K562 (cell line): ENCODE data around the gene PYDC2.

ENCODE experiments used
- FOXK2 ChIP-seq, 2 experiments: fragments of 450-650 bp; IDR thresholded peaks in 1 of 2; conservative IDR thresholded peaks in 1 of 2; 2 replicates each; pipeline ENCODE4 v1.6.1; 2016; ENCODE audit warnings: low read depth in 2 of 2, mild to moderate bottlenecking in 1 of 2
- NFIC ChIP-seq: fragments of 450-650 bp; IDR thresholded peaks from 2 replicates; pipeline ENCODE4 v1.6.1; 2017; ENCODE audit warnings: mild to moderate bottlenecking, inconsistent platforms
- POLR2A ChIP-seq: fragments of 450-650 bp; conservative IDR thresholded peaks from 2 replicates; pipeline ENCODE4 v1.6.1; 2016
- RBM22 ChIP-seq: fragments of 200-400 bp; formaldehyde crosslinking; IDR thresholded peaks from 2 replicates; pipeline ENCODE4 v1.6.1; 2018; ENCODE audit warnings: low read length, low read depth; ENCODE audit not compliant: poor library complexity, severe bottlenecking
- STAT5B ChIP-seq: fragments of 250-450 bp; sonication (Bioruptor Pico); IDR thresholded peaks from 2 replicates; pipeline ENCODE4 v1.8.0; 2021; ENCODE audit warnings: mild to moderate bottlenecking, inconsistent platforms

DNA sequence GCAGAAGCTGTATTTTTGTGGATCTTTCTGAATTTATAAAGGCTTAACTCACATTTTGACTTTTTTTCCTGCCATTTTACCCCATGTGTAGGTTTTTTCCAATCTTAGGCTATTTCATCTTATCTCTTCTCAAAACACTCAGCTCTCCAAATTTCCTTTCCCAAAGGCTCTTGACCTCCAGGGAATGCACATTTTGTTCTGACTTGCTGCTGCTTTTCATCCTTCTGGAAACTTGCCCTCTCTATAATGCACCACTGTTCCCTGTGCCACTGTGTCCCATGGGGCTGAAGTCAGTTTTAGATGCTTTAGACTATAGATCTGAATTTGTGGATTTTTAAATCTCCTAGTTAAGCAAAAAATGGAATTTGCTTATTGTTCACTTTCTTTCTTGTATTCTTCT is 9.1 kb downstream of the PYDC2 start:
- TF ChIP-seq FOXK2 (conservative IDR thresholded peaks at IDR 0.05 in 1 of 2, IDR thresholded peaks at IDR 0.05 in 1 of 2; ENCODE audit: low read depth in 2 of 2) (no peak), NFIC (no peak), STAT5B (CRISPR knock-in tag) (no peak), RBM22 (no peak), POLR2A (no peak)
